HEK293 (cell line): Measurements from ENCODE around the gene ATG4B.

ENCODE experiments used
- CTCF ChIP-seq: fragments of 450-650 bp; formaldehyde crosslinking; IDR thresholded peaks from 2 replicates; pipeline ENCODE4 v1.5.1; 2016; ENCODE audit warnings: missing biosample characterization, missing genetic modification characterization
- ZBTB44 ChIP-seq: fragments of 450-650 bp; IDR thresholded peaks from 2 replicates; pipeline ENCODE4 v1.5.1; 2018; ENCODE audit warnings: missing biosample characterization, mild to moderate bottlenecking, missing genetic modification characterization
- ZBTB6 ChIP-seq: fragments of 450-650 bp; formaldehyde crosslinking; IDR thresholded peaks from 2 replicates; pipeline ENCODE4 v1.5.1; 2017; ENCODE audit warnings: missing biosample characterization, missing genetic modification characterization
- ZNF202 ChIP-seq: fragments of 450-650 bp; formaldehyde crosslinking; IDR thresholded peaks from 2 replicates; pipeline ENCODE4 v1.5.1; 2016; ENCODE audit warnings: missing biosample characterization, missing genetic modification characterization, borderline replicate concordance
- ZNF747 ChIP-seq: fragments of 450-650 bp; formaldehyde crosslinking; IDR thresholded peaks from 2 replicates; pipeline ENCODE4 v1.5.1; 2016; ENCODE audit warnings: missing biosample characterization, missing genetic modification characterization

- TF ChIP-seq CTCF (peak; percentile 77; the same call in 1 of the 2 replicates), ZNF747 (no peak), ZBTB6 (tag by site-specific recombination) (no peak; the same call in 1 of the 2 replicates), ZBTB44 (no peak), ZNF202 (tag by site-specific recombination) (no peak)
Observed at GRCh38 chr2:241609859-241610793, 27.4 kb upstream of the ATG4B start.
